SJSA1 (cell line): ENCODE measurements around the gene BOD1L1. TPM values are rescaled to one million over a fixed set of nuclear protein-coding genes. Genes with fewer than 3 reads are reported as not detected.

Experiments
- DNase-seq, 2 experiments: peaks; one replicate each; pipeline ENCODE4 v3.0.0-alpha.2; 2015 to 2020; ENCODE audit warnings: low spot score in 2 of 2, low read depth in 1 of 2
- H3K27ac ChIP-seq: fragments of 250-450 bp; sonication (Bioruptor Pico); 2 replicates; pipeline ENCODE4 v1.5.1; 2020; ENCODE audit warnings: mild to moderate bottlenecking, moderate library complexity
- H3K27me3 ChIP-seq: fragments of 250-450 bp; sonication (Bioruptor Pico); replicated peaks from 2 replicates; pipeline ENCODE4 v1.5.1; 2020; ENCODE audit warnings: mild to moderate bottlenecking, moderate library complexity
- H3K36me3 ChIP-seq: fragments of 250-450 bp; sonication (Bioruptor Pico); 2 replicates; pipeline ENCODE4 v1.5.1; 2020; ENCODE audit warnings: mild to moderate bottlenecking
- H3K4me1 ChIP-seq: fragments of 250-450 bp; sonication (Bioruptor Pico); replicated peaks from 2 replicates; pipeline ENCODE4 v1.6.1; 2021; ENCODE audit warnings: mild to moderate bottlenecking
- H3K4me3 ChIP-seq: fragments of 250-450 bp; sonication (Bioruptor Pico); 2 replicates; pipeline ENCODE4 v1.5.1; 2020; ENCODE audit warnings: mild to moderate bottlenecking
- H3K9me3 ChIP-seq: fragments of 250-450 bp; sonication (Bioruptor Pico); replicated peaks from 2 replicates; pipeline ENCODE4 v1.5.1; 2020; ENCODE audit warnings: mild to moderate bottlenecking
- total RNA-seq: library from RNA; depleted of rRNA; stranded (reverse); fragments of >200 nt; shearing (Covaris generic); gene quantifications from 2 replicates; pipeline ENCODE4 v1.2.3, GENCODE V29; 2014; rRNA removed

Gene BOD1L1
- total RNA-seq, 1 experiment from 2014 or later: 10.3 TPM

DNA sequence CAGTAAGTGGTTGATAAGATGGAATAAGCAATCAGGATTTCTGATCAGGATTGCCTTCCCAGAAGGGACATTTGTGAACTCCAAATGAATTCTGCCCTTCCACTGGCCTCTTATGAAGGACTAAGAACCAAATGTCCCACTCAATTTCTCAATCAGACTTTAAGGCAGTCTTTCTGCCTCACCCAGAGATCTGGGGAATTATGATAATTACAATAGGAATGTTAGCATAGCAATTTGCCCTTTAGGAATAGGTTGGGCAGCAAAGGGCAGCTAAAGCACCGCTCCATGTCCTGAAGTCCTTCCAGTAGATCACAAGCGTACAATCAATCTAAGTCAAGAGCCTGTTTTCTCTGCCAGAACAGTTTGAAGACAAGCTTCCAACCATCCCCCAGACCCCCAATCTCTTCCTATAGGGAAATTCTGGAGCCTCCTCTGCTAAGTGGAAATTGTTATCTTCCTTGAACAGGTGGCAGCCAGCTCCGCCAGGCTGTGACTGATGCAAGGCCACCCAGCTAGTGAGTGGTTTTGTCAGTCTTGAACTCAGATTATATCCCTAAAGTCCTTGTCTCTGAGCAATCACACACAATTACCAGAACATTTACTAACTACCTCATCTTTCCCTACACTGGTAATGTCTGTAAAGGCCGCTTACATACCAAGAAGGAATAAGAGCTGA is 101.8 kb downstream of the BOD1L1 start:
- H3K36me3 ChIP-seq: no peaks in the 10 kb centered on the region
- DNase-seq: no peak
- no peaks in the 10 kb centered on the region for H3K27me3 ChIP-seq
- no peak overlapping the region for H3K27ac ChIP-seq
- no peaks in the 10 kb centered on the region for H3K9me3 ChIP-seq
- no peak overlapping the region for H3K4me3 ChIP-seq
- no peaks in the 10 kb centered on the region for H3K4me1 ChIP-seq

GRCh38 chr4:13524504-13525243 is 102.9 kb downstream of the BOD1L1 start:
- no peak for DNase-seq
- Histone ChIP-seq H3K4me1 (no peaks in the 10 kb centered on the region), H3K4me3 (no peak overlapping the region), H3K36me3 (no peaks in the 10 kb centered on the region), H3K27ac (no peak overlapping the region), H3K27me3 (no peaks in the 10 kb centered on the region), H3K9me3 (no peaks in the 10 kb centered on the region)

GRCh38 chr4:13523591-13524503 is 103.7 kb downstream of the BOD1L1 start:
- H3K4me3 ChIP-seq: no peak overlapping the region
- H3K27me3 ChIP-seq: no peaks in the 10 kb centered on the region
- no peaks in the 10 kb centered on the region for H3K4me1 ChIP-seq
- H3K9me3 ChIP-seq: no peaks in the 10 kb centered on the region
- no peak overlapping the region for H3K27ac ChIP-seq
- H3K36me3 ChIP-seq: no peaks in the 10 kb centered on the region
- no peak for DNase-seq

GRCh38 chr4:13523105-13523477 is 104.4 kb downstream of the BOD1L1 start:
- H3K9me3 ChIP-seq: no peaks in the 10 kb centered on the region
- H3K36me3 ChIP-seq: no peaks in the 10 kb centered on the region
- no peak overlapping the region for H3K4me3 ChIP-seq
- H3K27me3 ChIP-seq: no peaks in the 10 kb centered on the region
- H3K27ac ChIP-seq: no peak overlapping the region
- DNase-seq: no peak
- H3K4me1 ChIP-seq: no peaks in the 10 kb centered on the region

- Histone ChIP-seq H3K9me3 (no peaks in the 10 kb centered on the region), H3K4me1 (no peaks in the 10 kb centered on the region), H3K36me3 (no peaks in the 10 kb centered on the region), H3K27ac (no peak overlapping the region), H3K27me3 (no peaks in the 10 kb centered on the region), H3K4me3 (no peak overlapping the region)
- DNase-seq: no peak
Measured at GRCh38 chr4:13522282-13523104, 105.0 kb downstream of the BOD1L1 start.

DNA sequence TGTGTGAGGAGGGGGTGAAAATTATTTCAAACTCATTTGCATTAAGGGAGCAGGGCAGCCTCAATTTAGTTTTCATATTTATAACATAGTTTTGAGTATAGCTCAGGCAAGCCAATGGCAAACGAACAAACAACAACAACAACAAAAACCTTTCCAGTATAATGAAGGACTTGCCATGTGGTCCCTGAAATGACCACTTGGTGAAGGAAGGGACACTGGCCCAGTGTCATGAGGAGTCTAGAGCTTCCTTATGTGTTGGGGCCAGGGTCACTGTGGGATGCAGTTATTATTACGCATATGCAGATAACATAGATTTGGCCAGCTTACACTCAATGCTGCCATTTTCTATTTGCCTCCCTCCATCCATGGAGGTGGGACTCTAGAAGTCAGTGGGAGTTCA is 106.5 kb downstream of the BOD1L1 start:
- no peak for DNase-seq
- Histone ChIP-seq H3K36me3 (no peaks in the 10 kb centered on the region), H3K9me3 (no peaks in the 10 kb centered on the region), H3K4me3 (no peak overlapping the region), H3K27ac (no peak overlapping the region), H3K4me1 (no peaks in the 10 kb centered on the region), H3K27me3 (no peaks in the 10 kb centered on the region)

Other genes starting within 250 kb of the BOD1L1 start
- 18.6 and 23.6 TPM in 2 replicates for gene RAB28, start 143.4 kb downstream of the BOD1L1 start, total RNA-seq
- gene NKX3-2, start 83.2 kb downstream of the BOD1L1 start, total RNA-seq: 2.8 and 3.1 TPM in 2 replicates